PC-3 (cell line): ENCODE results near the gene GGACT. TPM values are rescaled to one million over a fixed set of nuclear protein-coding genes. Genes with fewer than 3 reads are reported as not detected.

Experiments
- ATAC-seq: fragments of 200-7000 bp; cut with Tn5 transposase; 2 replicates; pipeline ENCODE4 v1.9.1; 2020; ENCODE audit warnings: mild to moderate bottlenecking, moderate library complexity
- BruUV-seq: library from RNA; stranded (reverse); fragments of 400-500 nt; replicated peaks from 2 replicates; lab custom pipeline; 2021; lab: Mats Ljungman, UMichigan
- CTCF ChIA-PET: fragments of 300-600 bp; sonication (Branson Sonifier 250); formaldehyde crosslinking; loops from one replicate; lab custom pipeline; 2022; ENCODE audit warnings: antibody characterized with exemption; lab: Charles Lee
- POLR2A ChIA-PET: fragments of 300-600 bp; sonication (Branson Sonifier 250); formaldehyde crosslinking; loops from one replicate; lab custom pipeline; 2022; ENCODE audit warnings: antibody characterized with exemption; ENCODE audit not compliant: unreplicated experiment; lab: Charles Lee
- DNase-seq: peaks from one replicate; pipeline ENCODE4 v3.0.0-alpha.2; 2015
- H2AFZ ChIP-seq: fragments of 300-600 bp; sonication (generic); 2 replicates; pipeline ENCODE4 v1.6.0; 2016; ENCODE audit warnings: antibody characterized with exemption, low read length
- H3F3A ChIP-seq: fragments of 300-600 bp; sonication (generic); one replicate; pipeline ENCODE4 v1.6.0; 2017; ENCODE audit warnings: antibody characterized with exemption, low read length, control low read depth, mild to moderate bottlenecking; ENCODE audit not compliant: unreplicated experiment
- H3K27ac ChIP-seq: fragments of 300-600 bp; sonication (generic); 2 replicates; pipeline ENCODE4 v1.5.1; 2016; ENCODE audit warnings: mild to moderate bottlenecking, low read length
- H3K27me3 ChIP-seq: fragments of 300-600 bp; sonication (generic); 2 replicates; pipeline ENCODE4 v1.6.1; 2016; ENCODE audit warnings: low read length, mixed read lengths
- H3K36me3 ChIP-seq: fragments of 300-600 bp; sonication (generic); 2 replicates; pipeline ENCODE4 v1.6.1; 2016; ENCODE audit warnings: low read depth, mixed run types, low read length, mixed read lengths
- H3K4me1 ChIP-seq: fragments of 300-600 bp; sonication (generic); 2 replicates; pipeline ENCODE4 v1.5.1; 2016; ENCODE audit warnings: low read length; ENCODE audit not compliant: insufficient read depth
- H3K4me2 ChIP-seq: fragments of 300-600 bp; sonication (generic); 2 replicates; pipeline ENCODE4 v1.6.0; 2016; ENCODE audit warnings: low read length
- H3K4me3 ChIP-seq: fragments of 300-600 bp; sonication (generic); 2 replicates; pipeline ENCODE4 v1.5.1; 2016; ENCODE audit warnings: mild to moderate bottlenecking, low read length, mixed read lengths
- H3K79me2 ChIP-seq: fragments of 300-600 bp; sonication (generic); 2 replicates; pipeline ENCODE4 v1.6.1; 2017; ENCODE audit warnings: low read length, mixed read lengths
- H3K9ac ChIP-seq: fragments of 300-600 bp; sonication (generic); 2 replicates; pipeline ENCODE4 v1.6.0; 2016; ENCODE audit warnings: mild to moderate bottlenecking, low read length
- H3K9me2 ChIP-seq: fragments of 300-600 bp; sonication (generic); replicated peaks from 2 replicates; pipeline ENCODE4 v1.6.1; 2016; ENCODE audit warnings: mixed run types, low read length, mixed read lengths
- H3K9me3 ChIP-seq: fragments of 300-600 bp; sonication (generic); 2 replicates; pipeline ENCODE4 v1.6.1; 2016; ENCODE audit warnings: low read length, mixed read lengths
- H4K20me1 ChIP-seq: fragments of 300-600 bp; sonication (generic); 2 replicates; pipeline ENCODE4 v1.6.1; 2016; ENCODE audit warnings: low read length, mixed read lengths
- CTCF ChIP-seq: fragments of 300-600 bp; sonication (generic); conservative IDR thresholded peaks from 2 replicates; pipeline ENCODE4 v1.5.1; 2017; ENCODE audit warnings: antibody characterized with exemption, low read depth, mild to moderate bottlenecking, low read length
- EZH2 ChIP-seq: fragments of 300-600 bp; sonication (generic); IDR thresholded peaks from one replicate; pipeline ENCODE4 v1.6.1; 2017; ENCODE audit warnings: antibody characterized with exemption, mild to moderate bottlenecking, low read length; ENCODE audit not compliant: unreplicated experiment
- EZH2phosphoT487 ChIP-seq: fragments of 300-600 bp; sonication (generic); IDR thresholded peaks from 2 replicates; pipeline ENCODE4 v1.6.1; 2018; ENCODE audit warnings: mild to moderate bottlenecking, antibody characterized with exemption, low read length, borderline replicate concordance
- intact Hi-C: fragments of 100-400 bp; cut with micrococcal nuclease; formaldehyde crosslinking; loops from 2 replicates; pipeline ENCODE4 v1.9.0; 2023
- total RNA-seq: library from RNA; depleted of rRNA; stranded (reverse); fragments of >200 nt; gene quantifications from 2 replicates; pipeline ENCODE4 v1.2.3, GENCODE V29; 2014

GGACT gene
- total RNA-seq, 1 experiment from 2014 or later, result 0.77 TPM

GRCh38 chr13:100611678-100612492, 23.3 kb upstream of the GGACT start:
- Histone ChIP-seq H3K9me3 (no peaks in the 10 kb centered on the region), H3K27ac (no peak overlapping the region), H3K9ac (no peak overlapping the region), H3K79me2 (no peaks in the 10 kb centered on the region), H3K9me2 (no peaks in the 10 kb centered on the region), H3K4me1 (no peaks in the 10 kb centered on the region), H3K27me3 (no peaks in the 10 kb centered on the region), H4K20me1 (no peaks in the 10 kb centered on the region), H3F3A (no peaks in the 10 kb centered on the region), H3K4me2 (no peak overlapping the region), H3K4me3 (no peak overlapping the region), H2AFZ (no peak overlapping the region), H3K36me3 (no peaks in the 10 kb centered on the region)
- CTCF ChIA-PET, result no interaction called here
- POLR2A ChIA-PET, result interaction anchor here (0.7 kb wide), 1 partner anchor 11 kb away, joined by 3 read pairs; no protein-coding TSS in a partner anchor
- DNase-seq (no peak), ATAC-seq (no peak)
- intact Hi-C loops, result no loop called here
- no peak for TF ChIP-seq EZH2phosphoT487
- TF ChIP-seq CTCF, result no peak
- TF ChIP-seq EZH2, result no peak
- BruUV-seq, result no TSS peak

GRCh38 chr13:100610391-100611347, 22.1 kb upstream of the GGACT start:
- no peak overlapping the region for H2AFZ ChIP-seq
- POLR2A ChIA-PET, result no interaction called here
- H3K27me3 ChIP-seq, result no peaks in the 10 kb centered on the region
- H3K9me2 ChIP-seq, result no peaks in the 10 kb centered on the region
- H3K36me3 ChIP-seq, result no peaks in the 10 kb centered on the region
- CTCF ChIA-PET, result no interaction called here
- no peaks in the 10 kb centered on the region for H3K9me3 ChIP-seq
- H4K20me1 ChIP-seq, result no peaks in the 10 kb centered on the region
- no peak overlapping the region for H3K9ac ChIP-seq
- no peak overlapping the region for H3K4me3 ChIP-seq
- H3K79me2 ChIP-seq, result no peaks in the 10 kb centered on the region
- intact Hi-C loops, result no loop called here
- H3K4me1 ChIP-seq, result no peaks in the 10 kb centered on the region
- ATAC-seq (no peak), DNase-seq (no peak)
- no peak for TF ChIP-seq CTCF
- TF ChIP-seq EZH2, result no peak
- TF ChIP-seq EZH2phosphoT487, result no peak
- no peak overlapping the region for H3K27ac ChIP-seq
- no TSS peak for BruUV-seq
- H3F3A ChIP-seq, result no peaks in the 10 kb centered on the region
- H3K4me2 ChIP-seq, result no peak overlapping the region
